ENCODE results near the gene SUSD2. TPM values are rescaled to one million over a fixed set of nuclear protein-coding genes. Genes with fewer than 3 reads are reported as not detected.

The SUSD2 gene
- total RNA-seq, 3 donors from 2014 or later, result 0.80 to 7.9 (median 5.6) TPM

DNA sequence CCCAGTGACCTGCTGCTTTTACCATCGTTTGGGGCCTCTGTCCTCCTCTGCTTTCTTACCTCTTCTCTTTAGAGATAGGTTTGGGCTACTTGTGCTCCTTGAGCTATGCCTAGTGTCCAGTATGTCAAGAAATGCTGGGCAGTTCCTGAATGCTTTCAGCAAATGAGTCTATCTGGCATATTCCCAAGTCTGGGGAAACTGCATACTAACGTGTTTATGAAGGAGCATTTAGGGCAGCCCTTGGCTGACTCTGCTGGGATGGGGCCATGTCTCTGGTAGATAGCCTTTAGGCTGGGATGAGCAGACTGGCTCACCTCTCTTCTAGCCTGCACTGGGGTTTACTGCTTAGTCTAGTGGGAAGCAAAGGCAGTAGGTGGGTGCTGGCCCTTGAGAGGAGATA, 43.7 kb upstream of the SUSD2 start:
- TF ChIP-seq, protein P1, sequence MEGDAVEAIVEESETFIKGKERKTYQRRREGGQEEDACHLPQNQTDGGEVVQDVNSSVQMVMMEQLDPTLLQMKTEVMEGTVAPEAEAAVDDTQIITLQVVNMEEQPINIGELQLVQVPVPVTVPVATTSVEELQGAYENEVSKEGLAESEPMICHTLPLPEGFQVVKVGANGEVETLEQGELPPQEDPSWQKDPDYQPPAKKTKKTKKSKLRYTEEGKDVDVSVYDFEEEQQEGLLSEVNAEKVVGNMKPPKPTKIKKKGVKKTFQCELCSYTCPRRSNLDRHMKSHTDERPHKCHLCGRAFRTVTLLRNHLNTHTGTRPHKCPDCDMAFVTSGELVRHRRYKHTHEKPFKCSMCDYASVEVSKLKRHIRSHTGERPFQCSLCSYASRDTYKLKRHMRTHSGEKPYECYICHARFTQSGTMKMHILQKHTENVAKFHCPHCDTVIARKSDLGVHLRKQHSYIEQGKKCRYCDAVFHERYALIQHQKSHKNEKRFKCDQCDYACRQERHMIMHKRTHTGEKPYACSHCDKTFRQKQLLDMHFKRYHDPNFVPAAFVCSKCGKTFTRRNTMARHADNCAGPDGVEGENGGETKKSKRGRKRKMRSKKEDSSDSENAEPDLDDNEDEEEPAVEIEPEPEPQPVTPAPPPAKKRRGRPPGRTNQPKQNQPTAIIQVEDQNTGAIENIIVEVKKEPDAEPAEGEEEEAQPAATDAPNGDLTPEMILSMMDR (IDR thresholded peaks at IDR 0.05), result no peak
- TF ChIP-seq POLR2A (IDR thresholded peaks at IDR 0.05) (no peak), POLR2AphosphoS5 (IDR thresholded peaks at IDR 0.05) (no peak)
- peak overlapping the region in 1 of 2 donors; percentile 63 for H3K27ac ChIP-seq
- no peak for DNase-seq (ENCODE audit: low spot score in 2 of 2)
- no peaks in the 10 kb centered on the region for H3K36me3 ChIP-seq
- H3K4me1 ChIP-seq, result no peaks in the 10 kb centered on the region
- no peaks in the 10 kb centered on the region for H3K9me3 ChIP-seq
- no peak overlapping the region for H3K4me3 ChIP-seq
- intact Hi-C loops (cut with DNase I; ENCODE audit: low total_unique reads), result no loop called here
- no peaks in the 10 kb centered on the region for H3K27me3 ChIP-seq

DNA sequence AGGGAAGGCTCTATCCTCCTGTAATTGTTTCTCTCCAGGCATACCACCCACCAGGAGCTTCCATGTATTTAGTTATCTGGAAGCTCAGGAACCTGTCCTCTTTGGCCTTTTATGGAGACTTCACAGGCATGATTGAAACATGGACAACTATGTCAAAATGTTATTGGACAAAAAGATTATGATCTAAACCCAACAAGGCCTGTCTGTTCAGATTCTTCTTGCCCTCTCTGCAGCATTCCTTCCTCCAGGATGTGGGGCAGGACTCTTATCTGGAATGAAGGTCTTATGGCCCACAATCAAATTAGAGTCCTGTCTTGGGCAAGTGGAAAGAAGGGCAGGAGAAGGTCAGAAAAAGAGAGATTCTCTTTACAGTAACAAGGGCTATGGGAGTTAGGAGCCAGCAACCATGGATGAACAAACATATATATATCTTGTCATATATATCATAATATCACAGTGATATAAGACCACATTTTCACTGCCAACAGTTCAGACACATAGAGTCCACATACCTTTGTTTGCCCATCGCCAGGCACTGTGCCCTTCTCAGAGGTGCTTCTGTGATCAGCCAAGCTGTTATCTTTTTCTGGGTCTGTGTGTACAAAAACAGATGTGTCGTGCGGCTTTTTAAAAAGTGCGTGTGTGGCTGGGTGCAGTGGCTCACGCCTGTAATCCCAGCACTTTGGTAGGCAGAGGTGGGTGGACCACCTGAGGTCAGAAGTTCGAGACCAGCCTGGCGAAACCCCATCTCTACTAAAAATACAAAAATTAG, 42.5 kb upstream of the SUSD2 start:
- H3K9me3 ChIP-seq, result no peaks in the 10 kb centered on the region
- intact Hi-C loops (cut with DNase I; ENCODE audit: low total_unique reads), result no loop called here
- DNase-seq (ENCODE audit: low spot score in 2 of 2), result no peak
- H3K4me1 ChIP-seq, result no peaks in the 10 kb centered on the region
- peak overlapping the region in 1 of 2 donors; percentile 63 for H3K27ac ChIP-seq
- TF ChIP-seq POLR2A (IDR thresholded peaks at IDR 0.05) (no peak), POLR2AphosphoS5 (IDR thresholded peaks at IDR 0.05) (no peak)
- TF ChIP-seq, protein P1 (IDR thresholded peaks at IDR 0.05), result no peak
- H3K4me3 ChIP-seq, result no peak overlapping the region
- H3K27me3 ChIP-seq, result no peaks in the 10 kb centered on the region
- no peaks in the 10 kb centered on the region for H3K36me3 ChIP-seq

DNA sequence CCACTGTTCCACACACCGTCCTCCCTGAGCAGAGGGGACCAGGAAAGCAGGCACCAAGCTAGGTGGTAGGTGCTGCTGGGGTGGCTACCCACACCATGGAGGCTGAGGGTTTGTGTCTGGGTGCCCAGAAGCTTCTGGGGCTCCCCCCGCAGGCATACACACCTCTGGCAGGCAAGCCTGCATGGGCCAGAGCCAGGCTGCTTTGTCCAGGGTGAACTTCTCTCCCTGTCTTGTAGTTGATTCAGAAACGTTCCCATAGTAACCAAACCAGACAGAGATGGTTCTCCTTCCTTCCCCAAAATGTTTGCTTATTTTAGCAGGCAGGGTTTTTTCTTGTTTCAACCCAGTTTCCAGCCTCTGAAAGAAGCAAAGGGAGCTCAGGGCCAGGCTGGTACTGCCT, 40.9 kb upstream of the SUSD2 start:
- intact Hi-C loops (cut with DNase I; ENCODE audit: low total_unique reads), result no loop called here
- no peak overlapping the region for H3K4me3 ChIP-seq
- H3K27ac ChIP-seq, result peak overlapping the region in 1 of 2 donors; percentile 30
- H3K9me3 ChIP-seq, result no peaks in the 10 kb centered on the region
- DNase-seq (ENCODE audit: low spot score in 2 of 2), result no peak
- peaks cover 3 to 14% of the 10 kb centered on the region in 2 donors for H3K4me1 ChIP-seq
- H3K27me3 ChIP-seq, result no peaks in the 10 kb centered on the region
- TF ChIP-seq, protein P1 (IDR thresholded peaks at IDR 0.05), result no peak
- no peak for TF ChIP-seq POLR2A (IDR thresholded peaks at IDR 0.05)
- no peak for TF ChIP-seq POLR2AphosphoS5 (IDR thresholded peaks at IDR 0.05)
- no peaks in the 10 kb centered on the region for H3K36me3 ChIP-seq

DNA sequence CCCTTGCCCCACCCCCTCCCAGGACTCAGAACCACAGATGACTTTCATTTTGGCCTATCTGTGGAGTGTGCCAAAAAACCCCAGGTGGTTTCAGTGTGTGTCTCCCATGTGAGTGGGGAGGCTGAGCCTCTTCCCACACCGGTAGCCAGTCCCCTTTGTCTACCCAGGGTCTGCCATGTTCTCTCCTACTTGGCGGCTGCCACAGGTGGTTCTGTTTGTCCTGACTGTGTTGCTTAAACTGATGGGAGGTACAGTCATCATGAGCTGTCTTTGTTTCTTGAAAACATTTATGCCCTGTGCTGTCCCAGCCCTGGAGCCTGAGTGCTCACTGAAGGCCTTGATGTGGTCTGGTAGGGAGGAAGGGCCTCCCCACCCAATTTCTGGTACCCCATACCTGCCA, 39.7 kb upstream of the SUSD2 start:
- H3K36me3 ChIP-seq, result no peaks in the 10 kb centered on the region
- TF ChIP-seq POLR2AphosphoS5 (IDR thresholded peaks at IDR 0.05) (no peak), POLR2A (IDR thresholded peaks at IDR 0.05) (no peak)
- TF ChIP-seq, protein P1 (IDR thresholded peaks at IDR 0.05), result no peak
- intact Hi-C loops (cut with DNase I; ENCODE audit: low total_unique reads), result no loop called here
- no peaks in the 10 kb centered on the region for H3K9me3 ChIP-seq
- H3K4me3 ChIP-seq, result no peak overlapping the region
- peak overlapping the region in 1 of 2 donors; percentile 93 for H3K27ac ChIP-seq
- DNase-seq (ENCODE audit: low spot score in 2 of 2), result no peak
- H3K27me3 ChIP-seq, result no peaks in the 10 kb centered on the region
- H3K4me1 ChIP-seq, result peaks cover 14 to 26% of the 10 kb centered on the region in 2 donors

DNA sequence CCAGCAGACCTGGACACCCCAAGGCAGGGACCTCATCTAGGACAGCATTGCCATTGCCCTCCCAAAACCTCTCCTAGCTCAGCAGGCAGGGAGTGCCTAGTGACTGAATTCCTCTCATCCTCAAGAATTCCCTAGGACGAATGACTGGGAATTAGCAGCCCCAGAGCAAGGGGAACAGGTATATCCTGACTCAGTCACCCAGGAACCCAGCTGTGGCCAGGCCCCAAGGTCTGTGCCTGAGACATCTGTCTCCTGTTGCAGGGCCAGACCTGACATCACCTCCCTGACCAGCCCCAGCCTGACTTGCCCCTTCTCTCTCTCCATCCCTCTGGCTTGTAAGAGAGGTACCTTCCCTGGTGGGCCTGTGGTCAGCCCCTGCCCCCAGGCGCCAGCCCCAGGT, 39.0 kb upstream of the SUSD2 start:
- no peaks in the 10 kb centered on the region for H3K36me3 ChIP-seq
- no peaks in the 10 kb centered on the region for H3K27me3 ChIP-seq
- H3K4me1 ChIP-seq, result peaks cover 19 to 31% of the 10 kb centered on the region in 2 donors
- H3K9me3 ChIP-seq, result no peaks in the 10 kb centered on the region
- intact Hi-C loops (cut with DNase I; ENCODE audit: low total_unique reads), result no loop called here
- peak overlapping the region in 1 of 2 donors; percentile 93 for H3K27ac ChIP-seq
- DNase-seq (ENCODE audit: low spot score in 2 of 2), result no peak
- no peak for TF ChIP-seq POLR2AphosphoS5 (IDR thresholded peaks at IDR 0.05)
- TF ChIP-seq, protein P1 (IDR thresholded peaks at IDR 0.05), result no peak
- TF ChIP-seq POLR2A (IDR thresholded peaks at IDR 0.05), result no peak
- no peak overlapping the region for H3K4me3 ChIP-seq
